Measurements from ENCODE around the gene TLX2. TPM values are rescaled to one million over a fixed set of nuclear protein-coding genes. Genes with fewer than 3 reads are reported as not detected.

TLX2 gene
- total and polyA plus RNA-seq, 2 of the 4 experiments (the other 2 are of a cell fraction): not detected

- H3K23ac ChIP-seq (ENCODE audit: low read depth, low read length): no peak overlapping the region
- intact Hi-C loops (cut with micrococcal nuclease) (no loop called here), dilution Hi-C loops (cut with HindIII; ENCODE audit: low sequenced_read_pairs, unreplicated experiment) (no loop called here), in situ Hi-C loops (cut with MboI; ENCODE audit: low sequenced_read_pairs) (no loop called here)
- peak overlapping the region; percentile 40; the same call in 1 of the 2 replicates for H3K4ac ChIP-seq (ENCODE audit: low read depth, low read length)
- BruUV-seq (replicated peaks): no TSS peak
- H3K27me3 ChIP-seq (ENCODE audit: control insufficient read depth, insufficient read depth, low read length): no peaks in the 10 kb centered on the region
- CTCF ChIA-PET: no interaction called here
- H2BK5ac ChIP-seq (ENCODE audit: low read depth, low read length, poor library complexity, severe bottlenecking): peak overlapping the region; percentile 14
- peak overlapping the region; percentile 67; the same call in 1 of the 2 replicates for H2BK20ac ChIP-seq (ENCODE audit: low read depth, low read length)
- 0 out of 2 replicates have a peak overlapping the region, but pooled peaks have one; percentile 45 for H3K14ac ChIP-seq (replicated peaks; ENCODE audit: low read depth, low read length)
- peaks cover 26% of the 10 kb centered on the region for H3K9me1 ChIP-seq (ENCODE audit: insufficient read depth, low read length)
- H4K8ac ChIP-seq (ENCODE audit: low read depth in 2 of 2, low read length in 2 of 2): peak overlapping the region in 1 of 2 experiments; percentile 55; a peak in 1 of 4 replicates
- no peaks in the 10 kb centered on the region for H3K79me1 ChIP-seq (ENCODE audit: low read depth in 1 of 2, low read length in 2 of 2)
- no CpG with 5 or more reads among the region's 7 CpGs for WGBS, 2 experiments (ENCODE audit: extremely low coverage in 2 of 2, insufficient read length in 1 of 2)
- H4K20me1 ChIP-seq (ENCODE audit: insufficient read depth, low read length): no peaks in the 10 kb centered on the region
- no peak overlapping the region for H3K18ac ChIP-seq (ENCODE audit: low read depth, low read length)
- H3K56ac ChIP-seq (ENCODE audit: extremely low read depth, insufficient read depth, low read length): no peak overlapping the region
- H2AK5ac ChIP-seq (ENCODE audit: low read depth, low read length): peak overlapping the region; percentile 18; the same call in 1 of the 2 replicates
- TF ChIP-seq RAD21 (IDR thresholded peaks at IDR 0.05; ENCODE audit: low read length) (no peak), MAZ (IDR thresholded peaks at IDR 0.05; ENCODE audit: borderline replicate concordance, low read depth, low read length) (no peak), MXI1 (IDR thresholded peaks at IDR 0.05; ENCODE audit: borderline replicate concordance, low read depth, low read length) (no peak), CHD1 (IDR thresholded peaks at IDR 0.05; ENCODE audit: low read depth, low read length) (no peak), POLR2A (IDR thresholded peaks at IDR 0.05; ENCODE audit: low read depth, low read length) (no peak), FOS (IDR thresholded peaks at IDR 0.05; ENCODE audit: low read depth, low read length) (no peak)
- no peak for ATAC-seq (ENCODE audit: low read depth)
- peaks cover 2% of the 10 kb centered on the region; the same call in 1 of the 2 replicates for H3K36me3 ChIP-seq (ENCODE audit: control insufficient read depth, insufficient read depth, low read length)
- no peaks in the 10 kb centered on the region for H3K9me3 ChIP-seq (ENCODE audit: control insufficient read depth, insufficient read depth, low read length)
- no peak overlapping the region for H2AK9ac ChIP-seq (replicated peaks; ENCODE audit: low read depth, low read length, poor library complexity)
- peaks cover 10% of the 10 kb centered on the region for H3K4me1 ChIP-seq (ENCODE audit: control insufficient read depth, insufficient read depth, low read length)
- peak overlapping the region; percentile 25; the same call in 1 of the 3 replicates for H2BK15ac ChIP-seq (ENCODE audit: low read depth, low read length)
- POLR2A ChIA-PET (ENCODE audit: unreplicated experiment): no interaction called here
- peak overlapping the region; percentile 40 for H2BK120ac ChIP-seq (ENCODE audit: low read depth, low read length)
- DNase-seq: no peak
- no peak overlapping the region for H3K4me3 ChIP-seq (ENCODE audit: insufficient read depth, low read depth, low read length)
- H4K5ac ChIP-seq (ENCODE audit: low read depth, low read length): no peak overlapping the region
- H3K27ac ChIP-seq (ENCODE audit: insufficient read depth, low read length): no peak overlapping the region
- H3K4me2 ChIP-seq (ENCODE audit: low read depth, low read length): no peak overlapping the region
- H3K9ac ChIP-seq (ENCODE audit: low read depth, low read length): no peak overlapping the region
- peak overlapping the region; percentile 61 for H2AFZ ChIP-seq (replicated peaks; ENCODE audit: low read length, poor library complexity)
- H4K91ac ChIP-seq (ENCODE audit: insufficient read depth, low read depth, low read length): peak overlapping the region; percentile 28; the same call in 1 of the 2 replicates
Measured at GRCh38 chr2:74562126-74562775, 48.0 kb downstream of the TLX2 start.
